ENCODE results near the gene MYO7B.
"Not testable (repeated sequence)": the region's sequence is repeated elsewhere in the genome, so short reads cannot be mapped to it uniquely, and the experiment has no call there.

MYO7B gene

GRCh38 chr2:127552846-127553245 lies 17.4 kb downstream of the MYO7B start:
- DNase-seq (ENCODE audit: low spot score) = no peak

GRCh38 chr2:127558911-127559310 lies 23.4 kb downstream of the MYO7B start:
- DNase-seq (ENCODE audit: low spot score) = no peak

- DNase-seq (ENCODE audit: low spot score) = no peak
Observed at GRCh38 chr2:127559454-127559853, 24.0 kb downstream of the MYO7B start.

- DNase-seq (ENCODE audit: low spot score) = no peak
Observed at GRCh38 chr2:127560201-127560930, 24.9 kb downstream of the MYO7B start.

GRCh38 chr2:127560931-127561280 lies 25.4 kb downstream of the MYO7B start:
- no peak for DNase-seq (ENCODE audit: low spot score)

GRCh38 chr2:127561371-127561770 lies 25.9 kb downstream of the MYO7B start:
- no peak for DNase-seq (ENCODE audit: low spot score)

GRCh38 chr2:127562936-127563335 lies 27.5 kb downstream of the MYO7B start:
- no peak for DNase-seq (ENCODE audit: low spot score)

- no peak for DNase-seq (ENCODE audit: low spot score)
Observed at GRCh38 chr2:127563458-127564428, 28.3 kb downstream of the MYO7B start.

- no peak for DNase-seq (ENCODE audit: low spot score)
Observed at GRCh38 chr2:127564429-127565260, 29.2 kb downstream of the MYO7B start.

GRCh38 chr2:127565261-127566138 lies 30.0 kb downstream of the MYO7B start:
- peak; percentile 43 for DNase-seq (ENCODE audit: low spot score)

- no peak for DNase-seq (ENCODE audit: low spot score)
Observed at GRCh38 chr2:127566139-127566417, 30.6 kb downstream of the MYO7B start.

- peak; percentile 43 for DNase-seq (ENCODE audit: low spot score)
Observed at GRCh38 chr2:127566576-127566975, 31.1 kb downstream of the MYO7B start.

- peak; percentile 34 for DNase-seq (ENCODE audit: low spot score)
Observed at GRCh38 chr2:127567351-127567854, 31.9 kb downstream of the MYO7B start.

- DNase-seq (ENCODE audit: low spot score) = peak; percentile 35
Observed at GRCh38 chr2:127568128-127568527, 32.6 kb downstream of the MYO7B start.

GRCh38 chr2:127569666-127570065 lies 34.2 kb downstream of the MYO7B start:
- no peak for DNase-seq (ENCODE audit: low spot score)

GRCh38 chr2:127570282-127571250 lies 35.1 kb downstream of the MYO7B start:
- peak; percentile 37 for DNase-seq (ENCODE audit: low spot score)

GRCh38 chr2:127572352-127572751 lies 36.9 kb downstream of the MYO7B start:
- DNase-seq (ENCODE audit: low spot score) = not testable (repeated sequence)

GRCh38 chr2:127572841-127573240 lies 37.4 kb downstream of the MYO7B start:
- no peak for DNase-seq (ENCODE audit: low spot score)

- no peak for DNase-seq (ENCODE audit: low spot score)
Observed at GRCh38 chr2:127573298-127573697, 37.8 kb downstream of the MYO7B start.

- peak; percentile 31 for DNase-seq (ENCODE audit: low spot score)
Observed at GRCh38 chr2:127573771-127574170, 38.3 kb downstream of the MYO7B start.

Data from ecto neural progenitor cell (in vitro differentiated cells).